Measurements from ENCODE around the gene C1QTNF12.

The C1QTNF12 gene

GRCh38 chr1:1223891-1224290, 22.6 kb downstream of the C1QTNF12 start:
- TF ChIP-seq CEBPB (IDR thresholded peaks at IDR 0.05) (no peak), EGR1 (IDR thresholded peaks at IDR 0.05) (no peak), TAF1 (IDR thresholded peaks at IDR 0.05; ENCODE audit: low read depth) (no peak), ZBTB7A (IDR thresholded peaks at IDR 0.05; ENCODE audit: low read depth) (no peak), TCF12 (IDR thresholded peaks at IDR 0.05; ENCODE audit: low read depth) (no peak), EP300 (IDR thresholded peaks at IDR 0.05; ENCODE audit: borderline replicate concordance) (no peak), CREB1 (IDR thresholded peaks at IDR 0.05; ENCODE audit: low read depth) (no peak), RAD21 (IDR thresholded peaks at IDR 0.05; ENCODE audit: low read depth) (no peak), REST (IDR thresholded peaks at IDR 0.05; ENCODE audit: low read depth) (no peak), YY1 (IDR thresholded peaks at IDR 0.05; ENCODE audit: low read depth) (no peak), MAX (IDR thresholded peaks at IDR 0.05) (no peak), NFIC (IDR thresholded peaks at IDR 0.05) (no peak), FOXM1 (IDR thresholded peaks at IDR 0.05; ENCODE audit: borderline replicate concordance, low read depth) (no peak)

GRCh38 chr1:1223321-1223720, 23.2 kb downstream of the C1QTNF12 start:
- TF ChIP-seq CEBPB (IDR thresholded peaks at IDR 0.05) (no peak), FOXM1 (IDR thresholded peaks at IDR 0.05; ENCODE audit: borderline replicate concordance, low read depth) (no peak), NFIC (IDR thresholded peaks at IDR 0.05) (no peak), TCF12 (IDR thresholded peaks at IDR 0.05; ENCODE audit: low read depth) (no peak), REST (IDR thresholded peaks at IDR 0.05; ENCODE audit: low read depth) (no peak), USF1 (IDR thresholded peaks at IDR 0.05) (no peak), ZBTB7A (IDR thresholded peaks at IDR 0.05; ENCODE audit: low read depth) (no peak), EGR1 (IDR thresholded peaks at IDR 0.05) (no peak), EP300 (IDR thresholded peaks at IDR 0.05; ENCODE audit: borderline replicate concordance) (no peak), CREB1 (IDR thresholded peaks at IDR 0.05; ENCODE audit: low read depth) (no peak), TAF1 (IDR thresholded peaks at IDR 0.05; ENCODE audit: low read depth) (no peak), MAX (IDR thresholded peaks at IDR 0.05) (no peak), RAD21 (IDR thresholded peaks at IDR 0.05; ENCODE audit: low read depth) (no peak), YY1 (IDR thresholded peaks at IDR 0.05; ENCODE audit: low read depth) (no peak), TEAD4 (IDR thresholded peaks at IDR 0.05) (no peak)

GRCh38 chr1:1222575-1223225, 23.8 kb downstream of the C1QTNF12 start:
- TF ChIP-seq FOXM1 (IDR thresholded peaks at IDR 0.05; ENCODE audit: borderline replicate concordance, low read depth) = no peak
- TF ChIP-seq MAX (IDR thresholded peaks at IDR 0.05) = no peak
- TF ChIP-seq ZBTB7A (IDR thresholded peaks at IDR 0.05; ENCODE audit: low read depth) = no peak
- no peak for TF ChIP-seq TCF12 (IDR thresholded peaks at IDR 0.05; ENCODE audit: low read depth)
- no peak for TF ChIP-seq YY1 (IDR thresholded peaks at IDR 0.05; ENCODE audit: low read depth)
- TF ChIP-seq TEAD4 (IDR thresholded peaks at IDR 0.05) = no peak
- TF ChIP-seq USF1 (IDR thresholded peaks at IDR 0.05) = no peak
- no peak for TF ChIP-seq RAD21 (IDR thresholded peaks at IDR 0.05; ENCODE audit: low read depth)
- TF ChIP-seq EP300 (IDR thresholded peaks at IDR 0.05; ENCODE audit: borderline replicate concordance) = no peak
- no peak for TF ChIP-seq TAF1 (IDR thresholded peaks at IDR 0.05; ENCODE audit: low read depth)
- no peak for TF ChIP-seq EGR1 (IDR thresholded peaks at IDR 0.05)
- no peak for TF ChIP-seq REST (IDR thresholded peaks at IDR 0.05; ENCODE audit: low read depth)
- TF ChIP-seq NFIC (IDR thresholded peaks at IDR 0.05) = no peak
- no peak for TF ChIP-seq CREB1 (IDR thresholded peaks at IDR 0.05; ENCODE audit: low read depth)
- TF ChIP-seq CEBPB (IDR thresholded peaks at IDR 0.05) = no peak
